Measurements from ENCODE around the gene KMT2B.

Gene KMT2B

DNA sequence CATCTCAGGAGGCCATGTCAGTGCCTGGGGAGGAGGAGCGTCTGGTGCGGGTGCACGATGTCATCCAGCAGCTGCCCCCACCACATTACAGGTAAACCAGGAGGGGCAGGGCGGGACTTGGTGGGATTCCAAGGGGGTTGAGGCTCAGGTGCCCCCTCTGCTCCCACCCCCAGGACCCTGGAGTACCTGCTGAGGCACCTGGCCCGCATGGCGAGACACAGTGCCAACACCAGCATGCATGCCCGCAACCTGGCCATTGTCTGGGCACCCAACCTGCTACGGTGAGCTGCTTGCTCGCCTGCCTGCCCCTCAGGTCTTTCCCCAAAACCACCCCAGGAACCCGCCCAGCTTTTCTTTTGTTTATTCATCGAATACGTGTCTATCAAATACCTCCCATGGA is 64.8 kb downstream of the KMT2B start:
- DNase-seq, result no peak

DNA sequence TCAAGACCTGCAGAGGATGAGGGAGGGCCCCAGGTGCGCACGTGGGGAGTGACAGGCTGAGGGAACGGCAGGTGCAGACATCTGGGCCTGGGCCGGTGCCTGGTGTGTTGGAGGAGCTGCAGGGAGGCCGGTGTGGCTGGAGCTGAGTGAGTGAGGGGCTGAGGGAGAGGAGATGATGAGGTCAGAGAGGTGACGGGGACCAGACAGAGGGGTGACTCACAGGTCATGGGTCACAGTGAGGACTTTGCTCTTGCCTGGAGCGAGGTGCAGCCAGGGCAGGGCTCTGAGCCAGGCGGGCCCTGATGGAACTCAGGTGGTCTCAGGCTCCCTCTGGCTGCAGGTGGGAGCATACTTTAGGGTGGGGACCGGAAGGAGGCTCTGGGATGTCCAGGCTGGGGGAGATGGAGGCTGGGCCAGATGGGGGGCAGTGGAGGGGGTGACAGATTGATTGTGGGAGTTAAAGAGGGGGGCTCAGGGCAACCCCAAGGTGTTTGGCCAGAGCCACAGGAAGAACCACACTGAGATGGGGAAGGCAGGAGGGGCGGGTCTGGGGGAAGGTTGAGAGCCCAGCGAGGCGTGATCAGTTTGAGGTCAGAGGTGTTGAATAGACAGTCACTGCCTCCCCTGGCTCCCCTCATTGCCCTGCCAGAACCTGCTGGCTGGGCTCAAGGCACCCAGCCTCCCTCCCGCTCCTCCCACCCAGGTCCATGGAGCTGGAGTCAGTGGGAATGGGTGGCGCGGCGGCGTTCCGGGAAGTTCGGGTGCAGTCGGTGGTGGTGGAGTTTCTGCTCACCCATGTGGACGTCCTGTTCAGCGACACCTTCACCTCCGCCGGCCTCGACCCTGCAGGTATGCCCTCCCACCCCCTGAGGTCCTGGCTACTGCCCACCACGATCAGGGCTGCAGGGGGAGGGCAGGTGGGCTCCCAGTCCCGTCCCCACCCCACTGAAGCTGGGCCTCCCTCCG is 65.9 kb downstream of the KMT2B start:
- DNase-seq, result no peak

DNA sequence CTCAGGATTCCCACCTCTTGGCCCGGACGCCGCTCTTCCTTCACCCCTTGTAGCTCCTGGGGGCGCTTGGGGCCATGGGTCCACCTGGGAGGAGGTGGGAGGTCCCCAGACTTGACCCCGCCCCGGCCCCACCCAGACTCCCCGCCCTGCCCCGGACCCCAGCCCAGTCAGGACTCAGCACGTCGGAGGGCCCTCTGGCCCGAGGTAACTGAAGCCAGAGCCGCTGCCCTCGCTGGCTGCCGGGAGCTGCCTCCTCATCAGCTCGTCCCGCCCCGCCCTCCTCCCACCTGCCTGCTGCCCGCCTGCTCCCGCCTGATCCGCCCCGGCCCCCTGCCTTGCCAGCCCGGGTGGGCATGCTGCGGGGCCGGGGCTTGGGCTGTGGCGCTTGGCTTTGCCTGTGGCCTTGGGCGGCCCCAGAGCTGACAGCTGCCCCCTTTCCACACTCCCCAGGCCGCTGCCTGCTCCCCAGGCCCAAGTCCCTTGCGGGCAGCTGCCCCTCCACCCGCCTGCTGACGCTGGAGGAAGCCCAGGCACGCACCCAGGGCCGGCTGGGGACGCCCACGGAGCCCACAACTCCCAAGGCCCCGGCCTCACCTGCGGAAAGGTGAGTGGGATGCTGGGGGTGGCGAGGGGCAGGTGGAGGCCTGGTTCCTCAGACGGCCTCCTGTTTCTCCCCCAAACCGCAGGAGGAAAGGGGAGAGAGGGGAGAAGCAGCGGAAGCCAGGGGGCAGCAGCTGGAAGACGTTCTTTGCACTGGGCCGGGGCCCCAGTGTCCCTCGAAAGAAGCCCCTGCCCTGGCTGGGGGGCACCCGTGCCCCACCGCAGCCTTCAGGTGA is 66.9 kb downstream of the KMT2B start:
- DNase-seq, result no peak

DNA sequence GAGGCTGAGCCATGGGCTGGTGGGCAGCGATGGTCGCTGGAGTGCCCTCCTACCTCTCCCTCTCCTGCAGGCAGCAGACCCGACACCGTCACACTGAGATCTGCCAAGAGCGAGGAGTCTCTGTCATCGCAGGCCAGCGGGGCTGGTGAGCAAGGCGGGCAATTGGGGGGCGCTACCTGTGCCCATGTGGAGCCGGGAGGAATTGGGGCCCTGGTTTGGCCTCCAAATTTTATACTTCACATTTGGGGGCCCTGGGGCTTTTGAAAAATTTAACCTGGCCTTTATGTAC is 67.5 kb downstream of the KMT2B start:
- no peak for DNase-seq

DNA sequence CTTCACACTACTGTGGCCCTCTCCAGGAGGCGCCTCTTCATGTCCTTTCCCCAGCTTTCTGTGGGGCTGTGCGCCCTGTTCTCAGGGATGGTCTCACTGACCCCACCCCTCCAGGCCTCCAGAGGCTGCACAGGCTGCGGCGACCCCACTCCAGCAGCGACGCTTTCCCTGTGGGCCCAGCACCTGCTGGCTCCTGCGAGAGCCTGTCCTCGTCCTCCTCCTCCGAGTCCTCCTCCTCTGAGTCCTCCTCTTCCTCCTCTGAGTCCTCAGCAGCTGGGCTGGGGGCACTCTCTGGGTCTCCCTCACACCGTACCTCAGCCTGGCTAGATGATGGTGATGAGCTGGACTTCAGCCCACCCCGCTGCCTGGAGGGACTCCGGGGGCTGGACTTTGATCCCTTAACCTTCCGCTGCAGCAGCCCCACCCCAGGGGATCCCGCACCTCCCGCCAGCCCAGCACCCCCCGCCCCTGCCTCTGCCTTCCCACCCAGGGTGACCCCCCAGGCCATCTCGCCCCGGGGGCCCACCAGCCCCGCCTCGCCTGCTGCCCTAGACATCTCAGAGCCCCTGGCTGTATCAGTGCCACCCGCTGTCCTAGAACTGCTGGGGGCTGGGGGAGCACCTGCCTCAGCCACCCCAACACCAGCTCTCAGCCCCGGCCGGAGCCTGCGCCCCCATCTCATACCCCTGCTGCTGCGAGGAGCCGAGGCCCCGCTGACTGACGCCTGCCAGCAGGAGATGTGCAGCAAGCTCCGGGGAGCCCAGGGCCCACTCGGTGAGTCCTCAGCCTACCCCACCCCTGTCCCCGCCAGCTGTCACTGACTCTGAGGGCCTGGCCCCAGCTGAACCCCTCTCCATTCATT is 68.7 kb downstream of the KMT2B start:
- DNase-seq, result no peak

DNA sequence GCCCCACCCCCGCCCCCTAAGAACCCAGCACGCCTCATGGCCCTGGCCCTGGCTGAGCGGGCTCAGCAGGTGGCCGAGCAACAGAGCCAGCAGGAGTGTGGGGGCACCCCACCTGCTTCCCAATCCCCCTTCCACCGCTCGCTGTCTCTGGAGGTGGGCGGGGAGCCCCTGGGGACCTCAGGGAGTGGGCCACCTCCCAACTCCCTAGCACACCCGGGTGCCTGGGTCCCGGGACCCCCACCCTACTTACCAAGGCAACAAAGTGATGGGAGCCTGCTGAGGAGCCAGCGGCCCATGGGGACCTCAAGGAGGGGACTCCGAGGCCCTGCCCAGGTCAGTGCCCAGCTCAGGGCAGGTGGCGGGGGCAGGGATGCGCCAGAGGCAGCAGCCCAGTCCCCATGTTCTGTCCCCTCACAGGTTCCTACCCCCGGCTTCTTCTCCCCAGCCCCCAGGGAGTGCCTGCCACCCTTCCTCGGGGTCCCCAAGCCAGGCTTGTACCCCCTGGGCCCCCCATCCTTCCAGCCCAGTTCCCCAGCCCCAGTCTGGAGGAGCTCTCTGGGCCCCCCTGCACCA is 69.5 kb downstream of the KMT2B start:
- no peak for DNase-seq

Data from SW 1271 (cell line).